ENCODE data around the gene DPH6. TPM values are rescaled to one million over a fixed set of nuclear protein-coding genes. Genes with fewer than 3 reads are reported as not detected.
A peak's percentile ranks its signal among the peaks of the same experiment; 100 is the strongest.

Gene DPH6
- total RNA-seq, 2 donors from 2014 or later: 8.9 to 17.6 TPM

- no peaks in the 10 kb centered on the region for H3K4me1 ChIP-seq (replicated peaks)
- H3K36me3 ChIP-seq: no peaks in the 10 kb centered on the region
- no peak for TF ChIP-seq CTCF (IDR thresholded peaks at IDR 0.05)
- no peak for TF ChIP-seq POLR2A (IDR thresholded peaks at IDR 0.05)
- no peak for TF ChIP-seq POLR2AphosphoS5 (IDR thresholded peaks at IDR 0.05)
- WGBS: 94% methylated on average over 1 of the region's 1 CpG
- H3K27ac ChIP-seq: no peak overlapping the region
- no peaks in the 10 kb centered on the region for H3K27me3 ChIP-seq (replicated peaks; ENCODE audit: insufficient read depth)
- intact Hi-C loops (cut with DNase I): loop anchor here (5.0 kb wide), 1 partner anchor 161 kb away; no protein-coding TSS in a partner anchor
- H3K4me3 ChIP-seq: no peak overlapping the region
- H3K9me3 ChIP-seq: no peaks in the 10 kb centered on the region
- DNase-seq (ENCODE audit: low spot score): no peak
Measured at GRCh38 chr15:35448294-35448693, 97.7 kb downstream of the DPH6 start.

- H3K9me3 ChIP-seq: no peaks in the 10 kb centered on the region
- 62% methylated on average over 4 of the region's 4 CpGs for WGBS
- H3K4me1 ChIP-seq (replicated peaks): no peaks in the 10 kb centered on the region
- no peak overlapping the region for H3K27ac ChIP-seq
- TF ChIP-seq POLR2A (IDR thresholded peaks at IDR 0.05) (no peak), POLR2AphosphoS5 (IDR thresholded peaks at IDR 0.05) (no peak), CTCF (IDR thresholded peaks at IDR 0.05) (no peak)
- no peak for DNase-seq (ENCODE audit: low spot score)
- H3K36me3 ChIP-seq: no peaks in the 10 kb centered on the region
- intact Hi-C loops (cut with DNase I): loop anchor here (5.0 kb wide), 1 partner anchor 159 kb away; no protein-coding TSS in a partner anchor
- no peak overlapping the region for H3K4me3 ChIP-seq
- H3K27me3 ChIP-seq (replicated peaks; ENCODE audit: insufficient read depth): no peaks in the 10 kb centered on the region
Measured at GRCh38 chr15:35445891-35446290, 100.1 kb downstream of the DPH6 start.

GRCh38 chr15:35444557-35445204 is 101.3 kb downstream of the DPH6 start:
- H3K27me3 ChIP-seq (replicated peaks; ENCODE audit: insufficient read depth): no peaks in the 10 kb centered on the region
- H3K27ac ChIP-seq: no peak overlapping the region
- intact Hi-C loops (cut with DNase I): loop anchor here (5.0 kb wide), 2 partner anchors 157 to 367 kb away; no protein-coding TSS in a partner anchor
- 68% methylated on average over 1 of the region's 1 CpG for WGBS
- H3K36me3 ChIP-seq: no peaks in the 10 kb centered on the region
- DNase-seq (ENCODE audit: low spot score): no peak
- no peak overlapping the region for H3K4me3 ChIP-seq
- TF ChIP-seq POLR2A (IDR thresholded peaks at IDR 0.05): no peak
- TF ChIP-seq CTCF (IDR thresholded peaks at IDR 0.05): peak in 3 of 4 experiments; percentile 56 to 61 (median 57)
- TF ChIP-seq POLR2AphosphoS5 (IDR thresholded peaks at IDR 0.05): no peak
- no peaks in the 10 kb centered on the region for H3K9me3 ChIP-seq
- H3K4me1 ChIP-seq (replicated peaks): no peaks in the 10 kb centered on the region

- H3K9me3 ChIP-seq: no peaks in the 10 kb centered on the region
- no peak for DNase-seq (ENCODE audit: low spot score)
- intact Hi-C loops (cut with DNase I): loop anchor here (5.0 kb wide), 1 partner anchor 366 kb away; no protein-coding TSS in a partner anchor
Measured at GRCh38 chr15:35443376-35443775, 102.6 kb downstream of the DPH6 start.

More at GRCh38 chr15:35443376-35443775, 102.6 kb downstream of the DPH6 start:
- no peak overlapping the region for H3K27ac ChIP-seq
- H3K4me3 ChIP-seq: no peak overlapping the region
- H3K4me1 ChIP-seq (replicated peaks): no peaks in the 10 kb centered on the region
- H3K27me3 ChIP-seq (replicated peaks; ENCODE audit: insufficient read depth): no peaks in the 10 kb centered on the region
- no peaks in the 10 kb centered on the region for H3K36me3 ChIP-seq
- TF ChIP-seq POLR2A (IDR thresholded peaks at IDR 0.05) (no peak), CTCF (IDR thresholded peaks at IDR 0.05) (no peak), POLR2AphosphoS5 (IDR thresholded peaks at IDR 0.05) (no peak)
